ENCODE measurements around the gene GDPD4.

Gene GDPD4

DNA sequence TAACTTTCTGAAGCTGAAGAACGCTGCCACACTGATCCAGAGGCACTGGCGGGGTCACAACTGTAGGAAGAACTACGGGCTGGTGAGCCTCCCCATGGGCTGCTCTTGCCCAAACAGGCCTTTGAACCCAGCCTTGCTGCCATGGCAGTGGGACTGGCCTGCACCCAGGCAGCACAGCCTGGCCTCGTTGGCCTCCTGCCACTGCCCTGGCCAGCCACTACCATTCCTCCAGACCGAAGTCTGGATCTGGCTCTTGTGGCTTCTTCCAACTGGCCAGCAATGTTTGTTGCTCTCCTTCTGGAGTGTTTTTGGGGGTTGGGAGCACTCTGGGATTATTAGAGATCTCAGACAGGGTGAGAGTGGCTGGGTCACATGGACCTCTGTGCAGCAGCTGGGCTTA, 122.4 kb downstream of the GDPD4 start:
- TF ChIP-seq, protein P1, sequence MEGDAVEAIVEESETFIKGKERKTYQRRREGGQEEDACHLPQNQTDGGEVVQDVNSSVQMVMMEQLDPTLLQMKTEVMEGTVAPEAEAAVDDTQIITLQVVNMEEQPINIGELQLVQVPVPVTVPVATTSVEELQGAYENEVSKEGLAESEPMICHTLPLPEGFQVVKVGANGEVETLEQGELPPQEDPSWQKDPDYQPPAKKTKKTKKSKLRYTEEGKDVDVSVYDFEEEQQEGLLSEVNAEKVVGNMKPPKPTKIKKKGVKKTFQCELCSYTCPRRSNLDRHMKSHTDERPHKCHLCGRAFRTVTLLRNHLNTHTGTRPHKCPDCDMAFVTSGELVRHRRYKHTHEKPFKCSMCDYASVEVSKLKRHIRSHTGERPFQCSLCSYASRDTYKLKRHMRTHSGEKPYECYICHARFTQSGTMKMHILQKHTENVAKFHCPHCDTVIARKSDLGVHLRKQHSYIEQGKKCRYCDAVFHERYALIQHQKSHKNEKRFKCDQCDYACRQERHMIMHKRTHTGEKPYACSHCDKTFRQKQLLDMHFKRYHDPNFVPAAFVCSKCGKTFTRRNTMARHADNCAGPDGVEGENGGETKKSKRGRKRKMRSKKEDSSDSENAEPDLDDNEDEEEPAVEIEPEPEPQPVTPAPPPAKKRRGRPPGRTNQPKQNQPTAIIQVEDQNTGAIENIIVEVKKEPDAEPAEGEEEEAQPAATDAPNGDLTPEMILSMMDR (conservative IDR thresholded peaks at IDR 0.05; ENCODE audit: control insufficient read depth, insufficient read depth, low read depth, low read length), result no peak
- H3K4me3 ChIP-seq (ENCODE audit: control insufficient read depth, low read depth, low read length), result no peak overlapping the region
- DNase-seq (ENCODE audit: low read depth), result no peak

DNA sequence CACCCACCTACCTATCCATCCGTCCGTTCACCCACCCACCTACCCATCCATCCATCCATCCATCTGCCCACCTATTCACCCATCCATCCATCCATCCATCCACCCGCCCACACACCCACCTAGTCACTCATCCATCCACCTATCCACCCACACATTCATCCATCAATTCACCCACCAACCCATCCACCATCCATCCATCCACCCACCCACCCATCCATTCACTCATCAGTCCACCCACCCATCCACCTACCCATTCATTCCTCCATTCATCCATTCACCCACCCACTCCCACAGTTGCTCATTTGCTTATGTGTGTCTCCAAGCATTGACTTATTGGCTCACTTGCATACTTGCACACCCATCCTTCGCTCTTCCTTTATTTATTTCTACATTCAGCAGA, 123.3 kb downstream of the GDPD4 start:
- no peak for DNase-seq (ENCODE audit: low read depth)
- H3K4me3 ChIP-seq (ENCODE audit: control insufficient read depth, low read depth, low read length), result no peak overlapping the region
- TF ChIP-seq, protein P1 (conservative IDR thresholded peaks at IDR 0.05; ENCODE audit: control insufficient read depth, insufficient read depth, low read depth, low read length), result no peak

DNA sequence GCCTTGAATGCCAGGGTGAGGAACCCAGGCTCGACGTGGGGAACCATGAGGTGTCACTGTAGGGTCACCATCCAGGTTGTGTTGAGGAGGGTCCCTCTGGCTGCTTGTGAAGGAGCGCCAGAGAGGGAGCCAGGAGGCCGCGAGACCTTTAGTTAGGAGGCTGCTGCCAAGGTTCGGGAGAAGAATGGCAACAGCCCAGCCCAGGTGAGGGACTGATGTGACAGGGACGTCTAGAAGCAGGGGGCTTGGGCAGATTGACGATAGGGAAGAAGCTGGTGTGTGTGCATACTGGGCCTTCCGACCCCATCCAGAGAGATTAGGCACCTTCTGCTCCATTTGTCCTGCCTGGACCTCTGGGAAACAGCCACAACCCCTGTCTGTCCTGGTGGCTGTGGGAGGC, 124.5 kb downstream of the GDPD4 start:
- no peak for DNase-seq (ENCODE audit: low read depth)
- TF ChIP-seq, protein P1 (conservative IDR thresholded peaks at IDR 0.05; ENCODE audit: control insufficient read depth, insufficient read depth, low read depth, low read length), result no peak
- no peak overlapping the region for H3K4me3 ChIP-seq (ENCODE audit: control insufficient read depth, low read depth, low read length)

DNA sequence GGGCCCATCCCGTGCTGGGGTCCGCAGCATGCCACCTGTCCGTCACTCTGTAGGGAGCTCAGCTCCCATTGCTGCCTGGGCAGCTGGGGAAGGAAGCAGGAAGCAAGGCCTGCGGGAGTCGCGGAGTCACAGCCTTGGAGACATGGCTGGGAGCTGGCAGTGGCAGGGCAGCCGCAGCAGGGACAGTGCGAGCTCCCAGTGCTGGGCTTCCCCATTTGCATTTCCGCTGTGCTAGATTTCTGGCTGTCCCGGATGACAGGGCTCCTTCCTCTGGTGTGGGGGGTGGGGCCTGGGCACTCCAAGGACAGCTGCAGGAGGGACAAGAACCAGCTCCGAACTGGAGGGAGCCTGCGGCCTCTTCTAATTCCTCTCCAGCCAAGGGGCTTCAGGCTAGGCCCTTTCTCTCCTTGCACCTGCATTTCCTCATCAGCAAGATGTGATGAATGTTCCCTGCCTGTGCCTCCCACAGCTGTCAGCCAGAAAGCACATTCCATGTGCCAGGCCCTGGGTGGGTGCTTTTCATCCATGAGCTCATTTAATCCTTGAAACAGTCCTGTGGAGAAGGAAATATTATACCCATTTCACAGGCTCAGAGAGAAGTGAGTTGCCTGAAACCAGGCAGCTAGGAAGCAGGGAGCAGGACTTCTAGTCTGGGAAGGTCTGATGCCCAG, 125.5 kb downstream of the GDPD4 start:
- TF ChIP-seq, protein P1 (conservative IDR thresholded peaks at IDR 0.05; ENCODE audit: control insufficient read depth, insufficient read depth, low read depth, low read length), result no peak
- no peak for DNase-seq (ENCODE audit: low read depth)
- H3K4me3 ChIP-seq (ENCODE audit: control insufficient read depth, low read depth, low read length), result no peak overlapping the region

DNA sequence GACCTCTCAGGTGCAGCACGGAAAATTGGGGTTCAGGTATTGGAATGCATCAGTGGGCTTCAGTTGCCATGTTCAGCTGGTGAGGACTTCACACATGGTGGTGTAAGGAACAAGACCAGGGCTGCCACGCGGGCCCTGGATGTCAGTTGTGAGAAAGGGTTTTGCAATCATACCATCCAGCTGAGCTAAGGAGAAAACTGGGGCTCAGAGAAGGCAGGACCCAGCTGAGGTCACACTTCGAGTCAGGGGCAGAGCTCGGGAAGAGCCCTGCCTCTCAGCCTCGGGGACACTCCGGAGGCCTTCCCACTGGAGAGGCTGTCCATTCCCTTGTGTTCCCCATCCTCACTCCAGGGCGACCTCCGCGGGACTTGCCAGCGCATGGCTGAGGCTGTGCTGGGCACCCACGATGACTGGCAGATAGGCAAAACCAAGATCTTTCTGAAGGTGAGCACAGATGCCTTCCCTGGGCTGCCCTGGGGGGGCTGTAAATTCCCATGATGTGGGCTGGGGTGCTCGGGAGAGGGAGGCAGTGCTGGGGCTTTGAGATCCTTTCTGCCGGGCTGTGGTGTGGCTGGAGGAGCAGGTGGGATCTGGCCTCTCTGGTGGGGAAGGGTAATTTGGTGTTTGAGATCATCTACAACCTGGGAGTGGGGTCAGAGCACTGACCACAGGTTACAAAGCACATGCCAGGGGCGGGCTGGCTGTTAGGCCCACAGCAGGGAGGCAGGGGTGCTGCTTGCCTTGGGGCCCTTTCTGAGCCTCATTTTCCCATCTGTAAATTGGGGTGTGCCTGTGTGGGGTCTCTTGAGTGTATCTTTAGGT, 126.3 kb downstream of the GDPD4 start:
- DNase-seq (ENCODE audit: low read depth), result no peak

DNA sequence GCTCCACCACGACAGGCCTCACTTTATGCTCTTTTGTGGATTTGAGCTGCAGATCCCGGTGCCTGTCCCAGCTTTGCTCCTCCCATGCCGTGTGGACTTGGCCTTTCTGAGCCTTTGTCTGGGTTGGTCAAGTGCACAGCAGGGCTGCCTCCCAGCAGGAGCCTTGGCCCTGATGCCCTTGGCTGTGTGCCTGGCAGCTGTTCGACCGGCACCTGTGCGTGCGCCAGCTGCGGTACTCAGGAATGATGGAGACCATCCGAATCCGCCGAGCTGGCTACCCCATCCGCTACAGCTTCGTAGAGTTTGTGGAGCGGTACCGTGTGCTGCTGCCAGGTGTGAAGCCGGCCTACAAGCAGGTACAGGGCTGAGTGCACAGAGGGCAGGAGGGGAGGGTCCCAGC, 126.9 kb downstream of the GDPD4 start:
- H3K4me3 ChIP-seq (ENCODE audit: control insufficient read depth, low read depth, low read length), result no peak overlapping the region
- no peak for DNase-seq (ENCODE audit: low read depth)
- TF ChIP-seq, protein P1 (conservative IDR thresholded peaks at IDR 0.05; ENCODE audit: control insufficient read depth, insufficient read depth, low read depth, low read length), result no peak

More for the DNA sequence above, 126.3 kb downstream of the GDPD4 start:
- H3K4me3 ChIP-seq (ENCODE audit: control insufficient read depth, low read depth, low read length), result no peak overlapping the region
- TF ChIP-seq, protein P1 (conservative IDR thresholded peaks at IDR 0.05; ENCODE audit: control insufficient read depth, insufficient read depth, low read depth, low read length), result no peak

All from fibroblast of mammary gland (primary cell).